NT2/D1 (cell line): ENCODE results near the gene WDR6.

Experiments used
- DNase-seq: peaks from one replicate; pipeline ENCODE4 v3.0.0-alpha.2; 2011; ENCODE audit warnings: low read depth, low spot score
- H3K27me3 ChIP-seq: 2 replicates; pipeline ENCODE4 v1.6.0; 2011; ENCODE audit warnings: mild to moderate bottlenecking; ENCODE audit not compliant: insufficient read length, insufficient read depth
- H3K36me3 ChIP-seq: 2 replicates; pipeline ENCODE4 v1.6.1; 2011; ENCODE audit warnings: mild to moderate bottlenecking, low read length, mixed read lengths; ENCODE audit not compliant: insufficient read depth, insufficient read length
- H3K4me1 ChIP-seq: 2 replicates; pipeline ENCODE4 v1.5.1; 2011; ENCODE audit not compliant: insufficient read depth, insufficient read length
- H3K4me3 ChIP-seq: 2 replicates; pipeline ENCODE4 v1.5.1; 2011; ENCODE audit warnings: low read depth; ENCODE audit not compliant: insufficient read length
- H3K9ac ChIP-seq: 2 replicates; pipeline ENCODE4 v1.6.0; 2011; ENCODE audit warnings: low read depth; ENCODE audit not compliant: insufficient read length
- H3K9me3 ChIP-seq: 2 replicates; pipeline ENCODE4 v1.5.1; 2011; ENCODE audit warnings: mild to moderate bottlenecking, low read length; ENCODE audit not compliant: insufficient read depth
- SUZ12 ChIP-seq: IDR thresholded peaks from 2 replicates; pipeline ENCODE4 v1.6.1; 2011; ENCODE audit not compliant: insufficient read length, insufficient read depth; ENCODE audit errors: extremely low read depth
- YY1 ChIP-seq: IDR thresholded peaks from 2 replicates; pipeline ENCODE4 v1.6.1; 2011; ENCODE audit not compliant: insufficient read length, insufficient read depth
- ZNF274 ChIP-seq: IDR thresholded peaks from 2 replicates; pipeline ENCODE4 v1.6.1; 2011; ENCODE audit warnings: mild to moderate bottlenecking, low read depth, low read length

Gene WDR6

DNA sequence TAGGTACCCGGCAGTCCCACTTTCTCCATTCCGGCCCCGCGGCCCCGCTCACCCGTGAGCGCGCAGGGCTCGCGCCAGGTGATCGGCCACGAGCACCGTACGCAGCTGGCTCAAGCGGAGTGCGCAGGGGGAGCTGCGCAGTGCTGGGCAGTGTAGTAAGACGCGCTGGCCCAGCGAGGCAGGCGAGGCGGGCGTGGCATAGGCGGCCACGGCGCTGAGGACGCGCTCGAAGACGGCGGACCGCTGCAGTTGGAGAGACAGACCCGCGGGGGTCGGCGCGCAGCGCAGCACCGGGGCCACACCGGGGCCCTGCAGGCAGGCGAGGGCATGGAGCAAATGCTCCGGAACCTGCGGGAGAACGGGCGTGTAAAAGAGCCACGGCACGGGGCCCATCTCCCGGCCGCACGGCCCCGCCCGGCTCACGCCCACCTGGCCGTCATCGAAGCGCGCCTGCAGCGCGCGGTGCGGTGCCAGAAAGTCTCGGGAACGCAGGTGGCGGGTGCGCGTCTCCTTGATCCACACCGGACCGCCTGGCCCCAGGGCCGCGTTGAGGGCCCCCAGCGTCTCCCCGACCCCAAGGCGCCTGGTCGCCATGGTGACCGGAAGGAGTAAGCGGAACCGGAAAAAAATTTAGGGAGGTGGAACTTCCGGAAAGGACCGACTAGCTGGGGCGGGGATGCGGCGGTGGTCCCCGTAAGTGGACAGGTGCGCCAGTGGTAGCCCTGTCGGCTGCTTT lies 10.9 kb downstream of the WDR6 start, which contains the start of gene DALRD3:
TSS of gene DALRD3 (minus strand) at position 610 of the 736 bp plus-strand sequence. CDS start at position 594, 16 bp downstream.
- Histone ChIP-seq H3K9me3 (no peaks in the 10 kb centered on the region), H3K4me1 (peaks cover 20% of the 10 kb centered on the region), H3K36me3 (peaks cover 45% of the 10 kb centered on the region), H3K9ac (peak within 1 kb of the TSS; percentile 91), H3K27me3 (no peaks in the 10 kb centered on the region), H3K4me3 (peak within 1 kb of the TSS; percentile 81)
- no peak for DNase-seq
- TF ChIP-seq SUZ12 (no peak), YY1 (no peak), ZNF274 (no peak)

DNA sequence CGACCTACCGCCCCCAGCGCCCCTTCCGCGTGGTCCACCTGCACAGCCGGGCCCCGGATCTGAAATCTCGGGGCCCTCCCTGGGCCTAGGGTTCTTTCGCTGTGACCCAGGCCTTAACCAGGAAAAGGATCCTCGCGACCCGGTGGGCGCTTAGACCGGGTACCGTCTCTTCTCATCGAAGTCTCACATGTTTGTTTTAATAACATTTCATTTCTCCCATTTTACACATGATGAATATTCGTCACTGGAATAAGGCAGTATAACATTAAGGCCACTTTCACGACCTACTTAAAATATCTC lies 11.5 kb downstream of the WDR6 start:
- Histone ChIP-seq H3K36me3 (peaks cover 45% of the 10 kb centered on the region), H3K9me3 (no peaks in the 10 kb centered on the region), H3K9ac (peak overlapping the region; percentile 91), H3K27me3 (no peaks in the 10 kb centered on the region), H3K4me3 (peak overlapping the region; percentile 81), H3K4me1 (peaks cover 14% of the 10 kb centered on the region)
- no peak for DNase-seq
- TF ChIP-seq SUZ12 (no peak), ZNF274 (no peak), YY1 (no peak)

DNA sequence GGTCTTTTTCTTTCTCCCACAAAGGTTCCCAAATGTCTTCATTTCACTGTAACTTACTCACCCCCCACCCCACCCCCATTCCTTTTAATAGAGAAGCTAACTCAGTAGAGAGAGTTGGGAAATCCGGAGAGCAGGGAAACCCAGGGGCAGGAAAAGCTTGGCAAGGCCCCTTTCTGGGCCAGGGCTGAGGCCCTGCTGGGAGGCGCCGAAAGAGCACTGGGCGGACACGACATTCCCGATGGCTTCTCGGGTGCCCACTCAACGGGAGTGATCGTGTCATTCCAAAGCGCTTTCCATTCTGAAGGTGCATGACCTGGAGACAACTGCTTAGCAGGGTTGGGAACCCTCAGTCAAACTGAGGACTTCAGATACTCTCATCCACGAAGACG lies 12.7 kb downstream of the WDR6 start:
- TF ChIP-seq SUZ12 (no peak), YY1 (no peak), ZNF274 (no peak)
- peaks cover 8% of the 10 kb centered on the region for H3K4me1 ChIP-seq

DNA sequence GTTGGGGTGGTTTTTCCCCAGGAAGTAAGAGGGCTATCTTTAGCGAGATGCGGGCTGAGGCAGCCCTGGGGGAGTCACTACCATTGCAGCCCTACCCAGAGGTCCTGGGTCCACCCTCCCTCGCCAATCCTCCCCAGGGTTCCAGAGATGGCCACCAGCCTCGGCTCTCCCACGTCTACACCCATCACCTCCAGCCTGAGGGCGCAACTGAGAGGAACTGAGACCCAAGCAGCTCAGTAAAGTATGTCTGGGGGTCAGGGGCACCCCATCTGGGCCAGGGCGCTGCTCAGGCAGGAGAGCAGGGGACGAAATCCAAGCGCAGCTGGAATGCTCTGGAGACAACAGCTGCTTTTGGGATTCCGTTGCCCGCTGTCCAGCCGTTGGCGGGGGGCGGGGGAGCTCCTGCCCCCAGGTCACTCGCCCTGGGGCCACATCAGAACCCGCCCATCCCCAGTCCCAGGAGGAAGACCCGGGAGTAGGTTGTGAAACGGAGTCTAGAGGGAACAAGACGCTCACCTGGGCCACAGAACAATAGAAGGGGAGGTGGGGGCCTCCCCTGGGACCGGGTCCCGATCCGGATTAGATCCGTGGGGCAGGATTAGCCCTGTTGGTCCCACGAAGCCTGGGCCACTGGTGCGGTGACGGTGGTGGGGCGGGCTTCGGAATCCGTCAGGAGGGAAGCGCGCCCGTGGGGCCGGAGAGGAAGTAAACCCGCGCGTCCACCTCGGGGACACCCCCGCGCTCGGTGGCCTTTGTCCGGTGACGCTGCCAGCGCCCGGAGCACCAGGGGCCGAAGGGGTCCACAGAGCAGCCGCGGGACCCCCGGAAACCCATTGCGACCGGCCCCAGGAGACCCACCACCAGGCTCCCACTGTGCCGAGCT lies 13.4 kb downstream of the WDR6 start:
- no peaks in the 10 kb centered on the region for H3K27me3 ChIP-seq
- H3K9ac ChIP-seq, result peak overlapping the region; percentile 97
- TF ChIP-seq SUZ12, result no peak
- no peak for TF ChIP-seq YY1
- no peak for TF ChIP-seq ZNF274
- H3K36me3 ChIP-seq, result peaks cover 45% of the 10 kb centered on the region
- no peak for DNase-seq
- no peaks in the 10 kb centered on the region for H3K9me3 ChIP-seq
- peak overlapping the region; percentile 100 for H3K4me3 ChIP-seq
- H3K4me1 ChIP-seq, result peaks cover 12% of the 10 kb centered on the region

More for the DNA sequence above, 12.7 kb downstream of the WDR6 start:
- Histone ChIP-seq H3K4me3 (peak overlapping the region; percentile 100), H3K9me3 (no peaks in the 10 kb centered on the region), H3K9ac (peak overlapping the region; percentile 97), H3K27me3 (no peaks in the 10 kb centered on the region), H3K36me3 (peaks cover 45% of the 10 kb centered on the region)
- DNase-seq, result no peak

DNA sequence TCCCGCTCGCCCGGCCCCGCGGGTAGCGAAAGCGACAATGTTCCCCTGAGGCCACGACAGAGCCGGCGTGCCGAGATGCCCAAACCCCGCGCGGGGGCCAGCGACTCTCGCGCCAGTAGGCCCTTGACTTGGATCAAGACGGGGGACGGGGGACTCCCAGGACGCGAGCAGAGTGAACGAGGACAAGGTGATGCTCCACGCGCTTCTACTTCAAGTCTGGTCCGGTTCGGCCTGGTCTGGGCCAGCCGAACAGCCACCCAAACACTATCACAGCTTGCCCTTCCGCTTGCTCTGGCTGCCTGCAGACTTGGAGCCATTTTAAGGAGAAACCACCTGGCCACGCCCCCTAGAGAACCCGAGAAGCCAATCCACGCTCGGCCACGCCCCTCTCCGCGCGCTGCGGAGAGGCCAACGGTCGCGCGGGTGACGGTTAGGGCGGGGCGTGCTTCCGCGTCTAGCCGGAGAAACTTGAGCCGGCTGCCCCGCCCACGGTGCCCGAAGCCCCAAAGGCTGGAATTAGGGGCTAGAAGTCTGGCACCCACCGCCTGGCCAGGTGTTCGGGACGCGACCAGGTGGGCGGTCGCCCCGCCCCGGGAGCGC lies 14.1 kb downstream of the WDR6 start:
- peak overlapping the region; percentile 100 for H3K4me3 ChIP-seq
- H3K27me3 ChIP-seq, result no peaks in the 10 kb centered on the region
- H3K36me3 ChIP-seq, result peaks cover 45% of the 10 kb centered on the region
- peak; percentile 92 for DNase-seq
- TF ChIP-seq YY1, result no peak
- TF ChIP-seq SUZ12, result no peak
- no peak for TF ChIP-seq ZNF274
- H3K4me1 ChIP-seq, result peaks cover 13% of the 10 kb centered on the region
- H3K9me3 ChIP-seq, result no peaks in the 10 kb centered on the region
- H3K9ac ChIP-seq, result peak overlapping the region; percentile 99

DNA sequence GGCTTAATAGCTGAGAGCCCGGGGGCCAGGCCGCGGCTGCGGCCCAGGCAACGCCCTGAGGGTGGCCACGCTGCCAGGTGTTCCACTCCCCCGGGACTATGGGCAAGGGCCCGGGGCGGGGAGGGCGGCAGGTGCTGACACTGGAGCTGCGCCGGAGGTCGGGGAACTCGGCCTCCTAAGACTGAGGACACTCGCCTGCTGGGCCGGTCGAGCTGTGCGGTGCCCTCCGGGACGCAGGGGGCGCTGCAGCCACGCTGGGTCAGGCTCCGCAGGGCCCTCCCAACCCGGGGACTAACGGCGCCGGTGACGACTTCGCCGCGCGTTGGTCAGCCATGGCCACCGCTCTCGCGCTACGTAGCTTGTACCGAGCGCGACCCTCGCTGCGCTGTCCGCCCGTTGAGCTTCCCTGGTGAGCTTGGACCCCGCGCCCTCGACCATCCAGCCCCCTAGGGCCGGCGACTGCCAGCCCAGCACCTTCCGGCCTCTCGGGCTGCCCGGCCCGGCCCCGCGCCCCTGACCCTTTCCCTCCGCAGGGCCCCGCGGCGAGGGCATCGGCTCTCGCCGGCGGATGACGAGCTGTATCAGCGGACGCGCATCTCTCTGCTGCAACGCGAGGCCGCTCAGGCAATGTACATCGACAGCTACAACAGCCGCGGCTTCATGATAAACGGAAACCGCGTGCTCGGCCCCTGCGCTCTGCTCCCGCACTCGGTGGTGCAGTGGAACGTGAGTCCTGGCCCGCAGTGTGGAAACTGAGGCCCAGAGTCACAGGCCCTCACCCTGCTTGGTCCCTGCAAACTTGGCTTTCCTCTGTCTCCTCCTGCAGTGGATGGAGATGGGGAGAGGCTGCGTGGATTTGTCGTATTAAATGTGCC lies 14.9 kb downstream of the WDR6 start, which contains the start of gene NDUFAF3:
TSS of gene NDUFAF3 (plus strand) at position 309 of the 875 bp plus-strand sequence. CDS start at position 333, 24 bp downstream.
- H3K9ac ChIP-seq, result peak within 1 kb of the TSS; percentile 99
- TF ChIP-seq YY1 (peak; percentile 62), SUZ12 (no peak)
- H3K4me1 ChIP-seq, result peaks cover 18% of the 10 kb centered on the region
- DNase-seq, result peak; percentile 95
- H3K9me3 ChIP-seq, result no peaks in the 10 kb centered on the region
- H3K4me3 ChIP-seq, result peak within 1 kb of the TSS; percentile 100
- no peaks in the 10 kb centered on the region for H3K27me3 ChIP-seq
- H3K36me3 ChIP-seq, result peaks cover 45% of the 10 kb centered on the region
